GM18951 (cell line): ENCODE results near the gene NPB.

Experiments used
- POLR2A ChIP-seq: IDR thresholded peaks from 4 replicates; pipeline ENCODE4 v1.6.1; 2011; ENCODE audit warnings: mild to moderate bottlenecking; ENCODE audit not compliant: insufficient read length, insufficient read depth; ENCODE audit errors: extremely low read depth
- in situ Hi-C: fragments of 300-500 bp; cut with MboI; formaldehyde crosslinking; loops from one replicate; pipeline ENCODE4 v1.12.0; 2022; ENCODE audit warnings: low sequenced_read_pairs, mixed read lengths, inconsistent platforms; ENCODE audit not compliant: unreplicated experiment

NPB gene

DNA sequence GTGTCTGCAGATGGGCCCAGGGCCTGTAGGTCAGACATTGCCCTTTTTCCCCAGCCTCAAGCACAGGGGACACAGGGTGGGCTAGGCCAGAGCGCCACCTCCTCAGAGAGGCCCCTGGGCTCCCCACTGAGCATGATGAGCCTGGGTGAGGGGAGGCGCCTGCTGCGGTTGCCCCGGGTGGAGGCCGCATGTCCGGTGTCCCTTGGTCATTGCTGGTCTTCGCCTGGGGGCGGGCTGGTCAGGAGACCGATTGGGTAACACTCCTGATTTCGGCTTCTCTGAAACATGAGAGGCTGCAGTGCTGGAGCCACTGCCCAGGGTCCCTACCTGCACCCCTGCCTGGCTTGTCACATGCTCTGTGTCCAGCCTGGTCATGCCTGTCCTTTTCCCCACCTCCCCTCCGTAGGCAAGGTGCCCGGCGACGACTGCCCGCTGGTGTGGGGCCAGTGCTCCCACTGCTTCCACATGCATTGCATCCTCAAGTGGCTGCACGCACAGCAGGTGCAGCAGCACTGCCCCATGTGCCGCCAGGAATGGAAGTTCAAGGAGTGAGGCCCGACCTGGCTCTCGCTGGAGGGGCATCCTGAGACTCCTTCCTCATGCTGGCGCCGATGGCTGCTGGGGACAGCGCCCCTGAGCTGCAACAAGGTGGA lies 2.4 kb upstream of the NPB start:
- in situ Hi-C loops: no loop called here

GRCh38 chr17:81900181-81900820 lies 1.7 kb upstream of the NPB start:
- in situ Hi-C loops: no loop called here
- no peak for TF ChIP-seq POLR2A

More for the DNA sequence above, 2.4 kb upstream of the NPB start:
- no peak for TF ChIP-seq POLR2A

GRCh38 chr17:81901167-81902022 lies 643 bp upstream of the NPB start:
- in situ Hi-C loops: no loop called here
- no peak for TF ChIP-seq POLR2A

GRCh38 chr17:81902653-81903414 lies 796 bp downstream of the NPB start:
- in situ Hi-C loops: no loop called here
- no peak for TF ChIP-seq POLR2A

- TF ChIP-seq POLR2A: no peak
- in situ Hi-C loops: no loop called here
Measured at GRCh38 chr17:81903415-81903831, 1.4 kb downstream of the NPB start.

- in situ Hi-C loops: no loop called here
- no peak for TF ChIP-seq POLR2A
Measured at GRCh38 chr17:81903896-81904599, 2.0 kb downstream of the NPB start.

- in situ Hi-C loops: no loop called here
- no peak for TF ChIP-seq POLR2A
Measured at GRCh38 chr17:81904600-81905423, 2.8 kb downstream of the NPB start.

GRCh38 chr17:81905424-81905875 lies 3.4 kb downstream of the NPB start:
- in situ Hi-C loops: no loop called here

DNA sequence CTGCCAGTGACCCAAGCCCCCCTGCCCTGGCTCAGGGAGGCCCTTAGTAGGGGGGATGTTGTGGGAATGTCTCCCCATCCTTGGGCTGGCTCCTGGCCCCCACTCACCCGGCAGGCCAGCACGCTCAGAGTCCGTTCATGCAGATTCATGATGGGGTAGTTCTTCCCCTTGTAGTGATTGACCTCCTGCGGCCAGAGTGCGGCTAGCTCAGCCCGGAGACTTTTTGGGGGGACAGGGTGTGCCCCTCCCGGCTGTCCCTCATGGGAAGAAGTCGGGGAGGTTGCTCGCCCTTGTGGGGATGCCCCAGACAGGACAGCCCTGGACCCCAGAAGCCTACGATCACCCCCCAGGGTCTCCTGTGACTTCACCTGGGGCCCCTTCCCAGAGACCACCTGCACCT lies 4.0 kb downstream of the NPB start:
- TF ChIP-seq POLR2A: no peak
- in situ Hi-C loops: no loop called here

More at GRCh38 chr17:81905424-81905875, 3.4 kb downstream of the NPB start:
- no peak for TF ChIP-seq POLR2A

GRCh38 chr17:81906476-81907218 lies 4.6 kb downstream of the NPB start:
- no peak for TF ChIP-seq POLR2A
- in situ Hi-C loops: no loop called here
